ENCODE data around the gene NT5DC3.
"Not testable (repeated sequence)": the region's sequence is repeated elsewhere in the genome, so short reads cannot be mapped to it uniquely, and the experiment has no call there.

The NT5DC3 gene

GRCh38 chr12:103832048-103832997 is 8.7 kb downstream of the NT5DC3 start:
- DNase-seq (ENCODE audit: low read depth): no peak

GRCh38 chr12:103830730-103831320 is 10.2 kb downstream of the NT5DC3 start:
- no peak for DNase-seq (ENCODE audit: low read depth)

GRCh38 chr12:103830025-103830725 is 10.9 kb downstream of the NT5DC3 start:
- no peak for DNase-seq (ENCODE audit: low read depth)

GRCh38 chr12:103829092-103829491 is 11.9 kb downstream of the NT5DC3 start:
- no peak for DNase-seq (ENCODE audit: low read depth)

GRCh38 chr12:103827911-103828391 is 13.1 kb downstream of the NT5DC3 start:
- no peak for DNase-seq (ENCODE audit: low read depth)

- DNase-seq (ENCODE audit: low read depth): no peak
Measured at GRCh38 chr12:103824845-103825244, 16.2 kb downstream of the NT5DC3 start.

GRCh38 chr12:103824290-103824689 is 16.7 kb downstream of the NT5DC3 start:
- DNase-seq (ENCODE audit: low read depth): no peak

- DNase-seq (ENCODE audit: low read depth): no peak
Measured at GRCh38 chr12:103823871-103824270, 17.2 kb downstream of the NT5DC3 start.

GRCh38 chr12:103821773-103822172 is 19.3 kb downstream of the NT5DC3 start:
- peak; percentile 23 for DNase-seq (ENCODE audit: low read depth)

- DNase-seq (ENCODE audit: low read depth): no peak
Measured at GRCh38 chr12:103820881-103821489, 20.0 kb downstream of the NT5DC3 start.

- no peak for DNase-seq (ENCODE audit: low read depth)
Measured at GRCh38 chr12:103820361-103820760, 20.7 kb downstream of the NT5DC3 start.

- no peak for DNase-seq (ENCODE audit: low read depth)
Measured at GRCh38 chr12:103819892-103820291, 21.1 kb downstream of the NT5DC3 start.

GRCh38 chr12:103819312-103819711 is 21.7 kb downstream of the NT5DC3 start:
- no peak for DNase-seq (ENCODE audit: low read depth)

- no peak for DNase-seq (ENCODE audit: low read depth)
Measured at GRCh38 chr12:103817791-103818190, 23.2 kb downstream of the NT5DC3 start.

GRCh38 chr12:103816663-103817062 is 24.4 kb downstream of the NT5DC3 start:
- DNase-seq (ENCODE audit: low read depth): no peak

- DNase-seq (ENCODE audit: low read depth): no peak
Measured at GRCh38 chr12:103814436-103814835, 26.6 kb downstream of the NT5DC3 start.

- DNase-seq (ENCODE audit: low read depth): no peak
Measured at GRCh38 chr12:103813949-103814348, 27.1 kb downstream of the NT5DC3 start.

GRCh38 chr12:103813426-103813825 is 27.6 kb downstream of the NT5DC3 start:
- DNase-seq (ENCODE audit: low read depth): no peak

GRCh38 chr12:103812789-103813188 is 28.2 kb downstream of the NT5DC3 start:
- no peak for DNase-seq (ENCODE audit: low read depth)

GRCh38 chr12:103811791-103812190 is 29.2 kb downstream of the NT5DC3 start:
- no peak for DNase-seq (ENCODE audit: low read depth)

GRCh38 chr12:103810111-103810510 is 30.9 kb downstream of the NT5DC3 start:
- no peak for DNase-seq (ENCODE audit: low read depth)

- not testable (repeated sequence) for DNase-seq (ENCODE audit: low read depth)
Measured at GRCh38 chr12:103809639-103810038, 31.4 kb downstream of the NT5DC3 start.
